ENCODE data around the gene UBE4A. TPM values are rescaled to one million over a fixed set of nuclear protein-coding genes. Genes with fewer than 3 reads are reported as not detected.
"Not testable (repeated sequence)": the region's sequence is repeated elsewhere in the genome, so short reads cannot be mapped to it uniquely, and the experiment has no call there.

The UBE4A gene
- polyA plus RNA-seq, 1 experiment = 32.0 TPM

- H3K9me3 ChIP-seq (ENCODE audit: control insufficient read depth, insufficient read depth, low read length) = no peaks in the 10 kb centered on the region
- no peaks in the 10 kb centered on the region for H3K27me3 ChIP-seq (ENCODE audit: control insufficient read depth, insufficient read depth, low read length)
- peak; percentile 74 for DNase-seq (ENCODE audit: low read depth, low spot score)
- peak overlapping the region; percentile 94 for H3K27ac ChIP-seq (ENCODE audit: low read depth, low read length)
- ChIA-PET POLR2A (interaction anchor here (0.7 to 1.2 kb wide), 5 partner anchors 14 to 719 kb away, joined by 4 to 24 read pairs (median 6); partner anchors contain the start of genes HINFP and KMT2A), CTCF (interaction anchor here (0.5 to 1.1 kb wide), 3 partner anchors 86 to 629 kb away, joined by 3 to 6 read pairs (median 6); no protein-coding TSS in a partner anchor)
- no peak for TF ChIP-seq CTCF (IDR thresholded peaks at IDR 0.05; ENCODE audit: low read depth, low read length)
- H3K4me3 ChIP-seq (ENCODE audit: low read depth, low read length) = peak overlapping the region; percentile 92
Measured at GRCh38 chr11:118401880-118402590, 42.6 kb downstream of the UBE4A start.

DNA sequence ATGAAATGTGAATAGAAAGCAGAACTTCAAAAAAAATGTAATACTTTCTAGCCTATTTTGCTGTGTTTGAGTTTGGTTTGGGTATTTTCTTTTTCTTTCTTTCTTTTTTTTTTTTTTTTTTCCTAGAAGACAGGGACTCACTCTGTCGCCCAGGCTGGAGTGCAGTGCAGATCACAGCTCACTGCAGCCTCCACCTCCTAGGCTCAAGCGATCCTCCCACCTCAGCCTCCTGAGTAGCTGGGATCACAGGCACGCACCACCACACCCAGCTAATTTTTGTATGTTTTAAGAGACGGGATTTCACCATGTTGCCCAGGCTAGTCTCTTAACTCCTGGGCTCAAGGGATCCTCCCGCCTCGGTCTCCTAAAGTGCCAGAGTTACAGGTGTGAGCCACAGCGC is 43.2 kb downstream of the UBE4A start:
- H3K4me3 ChIP-seq (ENCODE audit: low read depth, low read length) = peak overlapping the region; percentile 92
- DNase-seq (ENCODE audit: low read depth, low spot score) = not testable (repeated sequence)
- CTCF ChIA-PET = interaction anchor here (0.5 to 1.0 kb wide), 2 partner anchors 87 to 629 kb away, joined by 3 to 6 read pairs; no protein-coding TSS in a partner anchor

GRCh38 chr11:118406599-118407166 is 47.3 kb downstream of the UBE4A start:
- POLR2A ChIA-PET = interaction anchor here (0.6 to 1.6 kb wide), 2 partner anchors 18 to 29 kb away, joined by 4 to 5 read pairs; partner anchors contain the start of gene KMT2A
- Histone ChIP-seq H3K4me3 (ENCODE audit: low read depth, low read length) (no peak overlapping the region), H3K9me3 (ENCODE audit: control insufficient read depth, insufficient read depth, low read length) (no peaks in the 10 kb centered on the region), H3K27me3 (ENCODE audit: control insufficient read depth, insufficient read depth, low read length) (no peaks in the 10 kb centered on the region), H3K27ac (ENCODE audit: low read depth, low read length) (no peak overlapping the region)
- TF ChIP-seq CTCF (IDR thresholded peaks at IDR 0.05; ENCODE audit: low read depth, low read length) = no peak
- CTCF ChIA-PET = interaction anchor here (0.6 kb wide), 1 partner anchor 112 kb away, joined by 6 read pairs; no protein-coding TSS in a partner anchor
- no peak for DNase-seq (ENCODE audit: low read depth, low spot score)

More for the DNA sequence above, 43.2 kb downstream of the UBE4A start:
- H3K27me3 ChIP-seq (ENCODE audit: control insufficient read depth, insufficient read depth, low read length); H3K9me3 ChIP-seq (ENCODE audit: control insufficient read depth, insufficient read depth, low read length): not testable (repeated sequence)
- POLR2A ChIA-PET = interaction anchor here (0.6 to 1.2 kb wide), 7 partner anchors 11 to 775 kb away, joined by 3 to 24 read pairs (median 4); partner anchors contain the start of genes HINFP and KMT2A
- peak overlapping the region; percentile 71 for H3K27ac ChIP-seq (ENCODE audit: low read depth, low read length)

DNA sequence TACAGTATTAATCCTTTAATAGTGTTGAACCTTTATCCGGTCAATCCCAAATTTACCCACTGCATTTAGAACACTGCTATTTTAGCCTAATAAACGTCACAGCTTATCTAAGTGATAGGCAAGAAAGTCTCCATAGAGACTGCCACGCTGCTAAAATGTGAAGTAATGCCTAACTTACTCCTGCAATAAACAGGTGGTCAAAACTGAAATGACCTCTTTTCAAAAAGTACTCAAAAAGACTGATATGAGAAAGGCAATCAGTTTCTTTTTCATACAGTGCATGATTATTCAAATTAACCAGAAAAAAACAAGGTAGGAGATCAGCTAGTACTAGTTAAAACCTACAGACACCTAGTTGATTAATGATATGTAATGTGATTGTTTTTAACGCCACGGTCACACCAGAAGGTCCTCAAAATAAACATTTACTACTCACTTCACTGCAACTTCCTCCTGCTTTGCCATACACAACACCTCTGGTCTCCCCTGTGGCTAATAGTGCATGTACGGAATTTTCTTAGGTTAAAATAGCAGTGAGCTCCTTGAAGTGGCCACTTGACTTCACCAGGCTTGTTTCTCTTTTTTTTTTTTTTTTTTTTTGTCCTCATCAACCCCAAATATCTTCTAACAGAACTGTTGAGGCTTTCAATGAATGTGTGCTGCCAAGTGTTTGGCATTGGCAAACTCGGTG is 50.8 kb downstream of the UBE4A start:
- POLR2A ChIA-PET = interaction anchor here (0.7 kb wide), 1 partner anchor 18 kb away, joined by 4 read pairs; no protein-coding TSS in a partner anchor
- no peak for DNase-seq (ENCODE audit: low read depth, low spot score)
- Histone ChIP-seq H3K27me3 (ENCODE audit: control insufficient read depth, insufficient read depth, low read length) (no peaks in the 10 kb centered on the region), H3K9me3 (ENCODE audit: control insufficient read depth, insufficient read depth, low read length) (no peaks in the 10 kb centered on the region), H3K4me3 (ENCODE audit: low read depth, low read length) (no peak overlapping the region), H3K27ac (ENCODE audit: low read depth, low read length) (no peak overlapping the region)
- no peak for TF ChIP-seq CTCF (IDR thresholded peaks at IDR 0.05; ENCODE audit: low read depth, low read length)
- CTCF ChIA-PET = interaction anchor here (2.0 kb wide), 1 partner anchor 78 kb away, joined by 16 read pairs; no protein-coding TSS in a partner anchor

DNA sequence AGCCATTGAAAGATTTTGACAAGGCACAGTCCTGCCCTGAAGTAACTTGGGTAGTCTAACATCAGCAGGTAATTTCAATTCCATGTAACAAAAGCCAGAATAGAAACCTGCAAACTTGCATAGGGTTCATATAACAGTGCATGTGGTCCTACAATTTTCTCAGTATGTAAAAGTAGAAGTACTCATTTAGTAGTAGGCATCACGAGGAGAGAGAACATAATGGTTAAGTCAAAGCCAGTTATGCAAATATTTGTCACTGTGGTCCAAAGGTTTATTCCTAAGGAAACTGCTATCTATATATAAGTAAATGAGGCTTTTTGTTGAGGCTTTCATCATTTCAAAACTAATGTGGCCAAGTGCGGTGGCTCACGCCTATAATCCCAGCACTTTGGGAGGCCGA is 52.1 kb downstream of the UBE4A start:
- no peaks in the 10 kb centered on the region for H3K9me3 ChIP-seq (ENCODE audit: control insufficient read depth, insufficient read depth, low read length)
- no peak overlapping the region for H3K4me3 ChIP-seq (ENCODE audit: low read depth, low read length)
- H3K27ac ChIP-seq (ENCODE audit: low read depth, low read length) = no peak overlapping the region
- no peaks in the 10 kb centered on the region for H3K27me3 ChIP-seq (ENCODE audit: control insufficient read depth, insufficient read depth, low read length)
- DNase-seq (ENCODE audit: low read depth, low spot score) = no peak
- ChIA-PET CTCF (no interaction called here), POLR2A (interaction anchor here (0.7 kb wide), 1 partner anchor 998 kb away, joined by 4 read pairs; no protein-coding TSS in a partner anchor)
- TF ChIP-seq CTCF (IDR thresholded peaks at IDR 0.05; ENCODE audit: low read depth, low read length) = no peak
